NCI-H128 (cell line): ENCODE results near the gene MPEG1.

Experiments used
- DNase-seq: peaks from one replicate; lab custom pipeline; 2025; ENCODE audit not compliant: unreplicated experiment; lab: John Stamatoyannopoulos, UW

MPEG1 gene

GRCh38 chr11:59219836-59220235 lies 7.1 kb upstream of the MPEG1 start:
- DNase-seq = no peak

GRCh38 chr11:59218893-59219292 lies 6.2 kb upstream of the MPEG1 start:
- DNase-seq = no peak

GRCh38 chr11:59218319-59218718 lies 5.6 kb upstream of the MPEG1 start:
- no peak for DNase-seq

DNA sequence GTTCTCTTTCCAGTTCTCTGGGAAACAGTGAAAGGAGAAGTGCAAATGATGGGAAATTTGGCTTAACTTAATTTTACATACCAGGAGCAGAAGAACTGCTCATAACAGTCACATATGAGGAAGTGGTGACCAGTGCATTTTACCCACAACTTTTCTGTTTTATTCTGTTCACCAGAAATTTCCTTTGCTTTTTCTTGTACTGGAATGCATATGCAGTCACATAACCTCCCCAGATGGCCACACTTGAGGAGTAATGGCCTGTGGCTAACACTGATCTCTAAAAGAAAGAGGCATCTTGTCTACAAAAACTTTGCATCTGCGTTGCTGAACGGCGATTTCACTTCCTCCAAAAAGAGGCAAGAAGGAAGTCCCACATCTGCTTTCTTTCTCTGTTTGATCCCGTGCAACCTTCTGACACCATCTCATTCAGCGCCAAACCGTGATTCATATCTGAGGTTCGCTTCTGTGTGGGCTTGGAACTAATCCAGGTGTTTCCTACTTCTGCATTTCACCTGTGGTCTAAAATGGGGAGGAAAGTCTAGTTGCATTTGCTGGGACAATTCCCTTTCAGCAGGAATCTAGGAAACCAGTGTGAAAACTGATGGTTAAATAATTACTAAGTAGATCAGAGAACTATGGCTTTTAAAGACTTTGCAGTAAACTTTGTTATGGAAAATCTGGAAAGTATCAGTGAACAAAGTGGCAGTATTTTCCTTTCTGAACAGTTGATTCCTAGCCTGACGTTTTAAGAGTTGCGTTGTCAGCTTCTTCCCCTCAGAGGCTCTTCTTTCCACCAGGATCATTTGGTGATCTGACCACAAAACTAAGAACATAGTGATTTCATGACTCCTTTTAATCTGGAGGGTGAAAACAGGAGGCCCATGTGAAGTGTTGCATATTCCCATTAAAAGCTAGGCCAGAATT lies 4.2 kb upstream of the MPEG1 start:
- no peak for DNase-seq

DNA sequence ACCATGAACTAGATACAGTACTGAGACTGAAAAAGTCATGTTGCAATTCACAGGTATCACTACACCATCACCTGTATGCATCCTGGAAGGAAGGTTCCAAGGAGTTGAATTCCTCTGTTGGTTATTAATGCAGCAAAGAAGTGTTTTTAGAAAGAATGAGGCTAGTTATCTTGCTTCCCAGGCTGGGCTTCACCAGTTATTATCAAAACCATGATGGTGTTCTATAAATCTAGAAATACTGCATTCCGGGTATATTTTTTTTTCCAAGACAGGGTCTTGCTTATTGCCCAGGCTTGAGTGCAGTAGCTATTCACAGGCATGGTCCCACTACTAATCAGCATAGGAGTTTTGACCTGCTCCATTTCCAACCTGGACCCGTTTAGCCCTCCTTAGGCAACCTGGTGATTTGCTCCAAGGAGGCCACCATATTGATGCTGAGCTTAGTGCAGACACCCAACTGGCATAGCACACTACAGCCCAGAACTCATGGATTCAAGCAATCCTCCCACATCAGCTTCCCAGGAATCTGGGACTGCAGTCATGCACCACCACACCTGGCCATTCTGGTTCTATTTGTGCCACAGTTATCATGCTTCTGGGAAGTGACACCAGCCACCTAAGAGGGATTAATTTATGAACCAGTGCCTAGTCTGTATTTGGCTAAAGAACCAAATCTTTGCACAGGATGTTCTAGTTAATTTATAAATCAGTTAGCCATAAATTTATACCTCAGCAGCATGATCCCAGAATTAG lies 1.6 kb upstream of the MPEG1 start:
- DNase-seq = no peak

- no peak for DNase-seq
Observed at GRCh38 chr11:59212222-59212621, 505 bp downstream of the MPEG1 start.

DNA sequence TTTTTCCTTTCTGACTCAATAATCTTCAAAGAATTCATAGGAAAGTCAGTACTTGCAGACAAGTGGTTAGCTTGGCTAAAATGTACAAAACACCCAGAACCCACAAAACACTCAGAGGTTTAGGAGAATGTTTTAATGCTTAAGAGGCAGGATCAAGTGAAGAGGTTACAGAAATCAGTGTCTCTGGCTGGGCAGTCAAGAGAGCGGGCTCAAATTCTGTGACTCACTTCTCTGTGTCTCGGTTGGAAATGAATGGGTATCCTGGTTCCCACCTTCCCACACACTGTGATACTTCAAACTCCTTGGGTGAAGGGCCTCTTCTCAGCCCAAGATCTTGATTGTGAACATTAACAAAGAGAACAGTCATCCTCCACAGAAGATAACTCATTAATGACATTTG lies 3.8 kb downstream of the MPEG1 start:
- no peak for DNase-seq

DNA sequence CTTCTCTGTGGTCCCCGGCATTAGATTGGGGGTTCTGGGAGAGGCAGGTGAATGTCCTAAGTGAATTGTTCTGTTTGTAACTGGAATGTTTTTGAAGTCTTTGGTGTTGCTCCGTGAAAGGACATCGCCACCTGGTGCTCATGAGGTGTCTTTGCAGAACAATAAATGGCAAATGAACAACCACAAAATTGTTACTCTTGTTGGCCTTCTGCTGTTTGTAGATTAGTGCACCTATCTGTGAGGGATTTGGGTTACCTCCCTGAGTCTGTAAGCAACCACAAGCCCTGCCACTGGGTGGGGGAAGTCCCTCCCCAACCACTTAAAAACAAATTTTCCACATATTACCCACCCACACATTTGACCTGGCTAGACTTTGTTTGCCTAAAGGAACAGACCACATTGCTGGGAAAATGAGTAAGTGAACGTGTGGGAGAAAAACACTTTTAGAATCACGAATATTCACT lies 4.7 kb downstream of the MPEG1 start:
- no peak for DNase-seq

- no peak for DNase-seq
Observed at GRCh38 chr11:59206635-59207034, 6.1 kb downstream of the MPEG1 start.

DNA sequence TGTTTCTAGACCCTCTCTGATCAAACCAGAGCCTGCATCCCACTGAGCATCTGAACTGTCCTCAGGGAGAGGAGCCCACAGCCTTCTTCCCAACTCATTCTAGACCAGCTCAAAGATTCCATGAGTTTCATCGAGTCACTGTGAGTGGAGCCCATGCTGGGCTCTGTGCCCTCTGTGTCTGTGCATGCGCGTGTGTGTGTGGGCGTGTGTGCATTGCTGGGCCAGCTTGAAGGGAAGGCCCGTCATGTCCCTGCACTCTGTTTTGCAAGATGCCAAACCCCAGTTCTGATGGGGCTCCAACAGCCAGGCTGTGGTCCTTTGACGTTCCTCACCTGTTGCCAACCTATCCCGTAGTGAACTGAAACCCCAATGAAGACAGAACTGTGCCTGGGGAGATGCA lies 7.1 kb downstream of the MPEG1 start:
- no peak for DNase-seq

GRCh38 chr11:59204746-59205145 lies 8.0 kb downstream of the MPEG1 start:
- no peak for DNase-seq

DNA sequence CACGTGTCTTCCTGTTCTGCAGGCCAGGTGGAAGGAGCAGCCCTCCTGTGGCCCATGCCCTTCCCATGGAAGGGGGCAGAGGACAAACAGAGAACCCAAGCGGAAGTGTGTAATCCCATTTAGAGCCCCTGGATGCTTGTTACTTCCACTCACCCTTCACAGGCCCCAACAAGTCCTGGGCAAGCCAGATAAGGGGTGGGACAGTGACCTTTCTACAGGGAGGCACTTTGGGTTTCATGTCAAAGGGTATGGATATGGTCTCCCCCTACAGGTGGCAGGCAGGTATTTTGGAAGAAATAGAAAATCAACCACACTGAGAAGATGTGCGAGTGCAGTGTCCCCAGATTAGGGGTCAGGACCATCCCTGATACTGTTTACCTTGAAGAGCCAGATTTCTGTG lies 11.4 kb downstream of the MPEG1 start:
- DNase-seq = no peak

DNA sequence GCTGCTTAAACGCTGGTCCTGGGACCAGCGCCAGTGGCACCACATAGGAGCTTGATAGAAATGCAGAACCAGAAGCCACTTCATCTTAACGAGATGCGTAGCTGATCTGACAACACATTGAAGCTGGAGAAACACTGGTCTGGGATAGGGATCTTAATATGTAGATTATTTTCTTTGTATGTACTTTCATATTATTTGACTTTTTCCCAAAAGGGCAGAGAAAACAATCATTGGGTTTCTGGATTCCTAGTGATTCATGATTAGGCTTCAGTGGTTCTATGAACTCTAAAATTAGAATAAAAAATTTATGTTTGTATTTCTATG lies 12.3 kb downstream of the MPEG1 start:
- DNase-seq = no peak

DNA sequence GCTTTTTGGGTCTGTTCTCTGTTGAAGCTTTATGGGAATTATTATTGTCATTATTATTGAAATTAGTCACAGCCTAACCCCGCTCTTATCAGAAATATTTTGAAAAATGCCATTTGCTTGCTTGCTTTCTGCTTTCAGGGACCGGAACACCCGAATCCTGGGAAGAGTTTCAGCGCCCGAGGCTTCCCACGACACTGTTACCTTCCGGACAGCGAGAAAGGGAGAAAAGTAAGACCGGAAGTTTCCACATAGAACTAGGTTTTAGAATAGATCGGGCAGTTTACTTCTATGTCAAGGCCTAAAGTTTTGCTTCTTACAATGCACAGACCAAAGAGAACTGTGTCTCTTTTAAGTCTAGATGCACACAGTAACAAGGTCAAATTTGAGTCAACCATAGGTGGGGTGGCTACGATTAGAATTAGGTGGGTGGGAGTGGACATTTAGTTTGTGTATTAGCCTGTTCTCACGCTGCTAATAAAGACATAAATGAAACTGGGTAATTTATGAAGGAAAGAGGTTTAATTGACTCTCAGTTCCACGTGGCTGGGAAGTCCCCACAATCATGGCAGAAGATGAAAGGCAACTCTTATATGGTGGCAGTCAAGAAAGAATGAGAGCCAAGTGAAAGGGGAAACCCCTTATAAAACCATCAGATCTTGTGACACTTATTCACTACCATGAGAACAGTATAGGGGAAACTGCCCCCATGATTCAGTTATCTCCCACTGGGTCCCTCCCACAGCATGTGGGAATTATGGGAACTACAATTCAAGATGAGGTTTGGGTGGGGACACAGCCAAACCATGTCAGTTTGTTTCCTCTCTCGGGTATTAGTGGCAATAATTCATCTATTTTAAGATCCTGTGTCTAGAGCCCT lies 12.9 kb downstream of the MPEG1 start:
- DNase-seq = no peak

DNA sequence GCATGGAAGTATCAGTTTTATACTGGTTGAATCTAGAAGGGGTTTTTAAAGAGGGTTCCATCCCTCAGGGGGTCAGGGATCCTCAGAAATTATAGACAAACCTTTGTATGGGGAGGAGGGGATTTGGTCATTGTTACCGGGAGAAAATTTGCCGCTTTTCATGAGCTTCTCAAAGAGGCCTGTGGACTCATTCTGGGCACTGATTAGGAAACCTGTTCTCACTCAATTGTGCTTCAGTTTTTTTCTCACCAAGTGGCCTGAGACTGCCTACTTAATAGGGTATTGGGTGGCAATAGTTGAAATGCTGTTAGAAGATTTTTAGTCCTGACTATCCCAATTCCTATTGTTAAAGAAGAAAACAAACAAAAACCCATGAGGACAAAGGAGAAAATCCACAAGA lies 14.0 kb downstream of the MPEG1 start:
- DNase-seq = no peak

GRCh38 chr11:59197991-59198390 lies 14.7 kb downstream of the MPEG1 start:
- no peak for DNase-seq

DNA sequence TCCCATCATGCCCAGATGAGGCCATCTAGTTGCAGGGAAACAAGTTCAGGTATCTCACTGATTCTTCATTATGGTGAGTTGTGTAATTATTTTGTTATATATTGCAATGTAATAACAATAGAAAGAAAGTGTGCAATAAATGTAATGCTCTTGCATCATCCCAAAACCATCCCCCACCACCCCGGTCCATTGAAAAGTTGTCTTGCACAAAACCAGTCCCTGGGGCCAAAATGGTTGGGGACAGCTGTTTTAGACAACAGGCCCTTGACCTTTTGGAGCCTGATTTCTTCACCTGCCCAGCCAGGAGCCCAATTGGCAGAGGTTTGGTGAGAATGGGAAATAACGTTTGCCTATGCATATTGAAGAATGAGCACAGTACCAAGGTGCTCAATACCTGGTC lies 15.9 kb downstream of the MPEG1 start:
- no peak for DNase-seq

DNA sequence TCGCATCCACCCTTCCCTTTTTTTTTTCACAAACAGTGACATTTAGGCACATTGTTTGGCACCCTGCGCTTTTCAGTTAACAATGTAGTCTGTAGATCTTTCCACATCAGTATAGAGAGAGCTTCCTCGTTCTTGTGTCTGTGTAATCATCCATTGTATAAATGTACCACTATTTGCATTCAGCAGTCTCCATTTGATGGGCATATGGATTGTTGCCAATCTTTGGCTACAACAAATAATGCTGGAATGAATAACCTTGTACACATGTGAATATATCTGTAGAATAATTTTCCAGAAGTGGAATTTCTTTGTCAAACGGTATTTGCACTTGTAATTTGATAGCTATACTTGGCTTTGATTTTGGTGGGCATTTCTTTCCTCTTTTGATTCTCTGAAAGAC lies 17.1 kb downstream of the MPEG1 start:
- DNase-seq = no peak

- no peak for DNase-seq
Observed at GRCh38 chr11:59193587-59194130, 19.1 kb downstream of the MPEG1 start.

DNA sequence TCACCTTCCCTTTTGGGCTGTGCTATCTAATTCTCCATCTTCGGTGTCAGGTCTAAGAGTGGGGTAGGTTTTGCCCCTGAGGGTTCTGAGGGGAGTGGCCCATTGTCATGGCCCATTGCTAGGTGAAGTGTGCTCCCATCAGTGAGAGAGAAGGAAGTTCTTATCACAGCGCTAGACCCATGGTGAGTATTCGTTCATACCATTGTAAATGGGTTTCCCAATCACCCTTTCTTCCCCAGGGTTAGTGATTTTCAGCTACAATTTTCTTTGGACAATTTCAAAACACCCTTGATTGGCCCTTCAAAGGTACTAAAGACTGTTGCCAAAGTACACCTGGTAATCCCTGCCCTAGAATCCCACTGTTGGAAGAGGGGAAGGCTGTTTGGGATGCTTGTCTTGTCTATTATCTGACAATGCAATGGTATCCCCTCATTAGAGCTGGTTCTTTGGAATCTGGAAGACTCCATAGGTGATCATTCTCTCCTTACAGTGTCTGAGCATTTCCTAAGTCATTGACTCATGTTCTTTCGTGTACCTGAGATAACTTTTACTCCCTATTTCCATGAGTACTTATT lies 20.2 kb downstream of the MPEG1 start:
- no peak for DNase-seq

- no peak for DNase-seq
Observed at GRCh38 chr11:59191890-59192289, 20.8 kb downstream of the MPEG1 start.
